NCI-H2107 (cell line): ENCODE measurements around the gene CTSK.
"Not testable (repeated sequence)": the region's sequence is repeated elsewhere in the genome, so short reads cannot be mapped to it uniquely, and the experiment has no call there.

ENCODE experiments used
- DNase-seq: peaks from one replicate; lab custom pipeline; 2025; lab: John Stamatoyannopoulos, UW

The CTSK gene

GRCh38 chr1:150808121-150808520 lies at the start of gene CTSK:
CTSK (minus strand) TSS chr1:150808260; CDS start chr1:150806805, 1,455 bp downstream.
- DNase-seq, result no peak

DNA sequence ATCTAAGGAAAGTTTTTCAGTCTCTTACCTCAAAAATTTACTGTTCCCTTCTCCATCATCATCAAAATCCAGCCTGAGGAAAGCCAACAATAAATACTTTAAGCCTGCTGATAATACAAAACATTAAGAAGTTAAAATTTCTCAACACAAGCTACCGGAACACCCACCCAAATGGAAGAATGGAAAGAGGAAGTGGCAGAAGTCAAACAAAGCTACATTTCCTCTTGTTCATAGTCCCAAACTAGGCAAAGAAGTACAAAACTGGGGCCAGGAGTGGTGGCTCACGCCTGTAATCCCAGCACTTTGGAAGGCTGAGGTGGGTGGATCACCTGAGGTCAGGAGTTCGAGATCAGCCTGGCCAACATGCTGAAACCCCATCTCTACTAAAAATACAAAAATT lies 44.7 kb upstream of the CTSK start:
- not testable (repeated sequence) for DNase-seq

DNA sequence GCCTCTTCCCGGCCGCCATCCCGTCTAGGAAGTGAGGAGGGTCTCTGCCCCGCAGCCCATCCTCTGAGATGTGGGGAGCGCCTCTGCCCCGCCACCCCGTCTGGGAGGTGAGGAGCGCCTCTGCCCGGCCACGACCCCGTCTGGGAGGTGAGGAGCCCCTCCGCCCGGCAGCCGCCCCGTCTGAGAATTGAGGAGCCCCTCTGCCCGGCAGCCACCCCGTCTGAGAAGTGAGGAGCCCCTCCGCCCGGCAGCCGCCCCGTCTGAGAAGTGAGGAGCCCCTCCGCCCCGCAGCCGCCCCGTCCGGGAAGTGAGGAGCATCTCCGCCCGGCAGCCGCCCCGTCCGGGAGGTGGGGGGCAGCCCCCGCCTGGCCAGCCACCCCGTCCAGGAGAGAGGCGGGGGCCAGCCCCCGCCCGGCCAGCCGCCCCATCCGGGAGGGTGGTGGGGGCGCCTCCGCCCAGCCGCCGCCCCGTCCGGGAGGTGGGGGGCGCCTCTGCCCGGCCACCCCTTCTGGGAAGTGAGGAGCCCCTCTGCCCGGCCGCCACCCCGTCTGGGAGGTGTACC lies 42.8 kb upstream of the CTSK start:
- DNase-seq, result not testable (repeated sequence)

DNA sequence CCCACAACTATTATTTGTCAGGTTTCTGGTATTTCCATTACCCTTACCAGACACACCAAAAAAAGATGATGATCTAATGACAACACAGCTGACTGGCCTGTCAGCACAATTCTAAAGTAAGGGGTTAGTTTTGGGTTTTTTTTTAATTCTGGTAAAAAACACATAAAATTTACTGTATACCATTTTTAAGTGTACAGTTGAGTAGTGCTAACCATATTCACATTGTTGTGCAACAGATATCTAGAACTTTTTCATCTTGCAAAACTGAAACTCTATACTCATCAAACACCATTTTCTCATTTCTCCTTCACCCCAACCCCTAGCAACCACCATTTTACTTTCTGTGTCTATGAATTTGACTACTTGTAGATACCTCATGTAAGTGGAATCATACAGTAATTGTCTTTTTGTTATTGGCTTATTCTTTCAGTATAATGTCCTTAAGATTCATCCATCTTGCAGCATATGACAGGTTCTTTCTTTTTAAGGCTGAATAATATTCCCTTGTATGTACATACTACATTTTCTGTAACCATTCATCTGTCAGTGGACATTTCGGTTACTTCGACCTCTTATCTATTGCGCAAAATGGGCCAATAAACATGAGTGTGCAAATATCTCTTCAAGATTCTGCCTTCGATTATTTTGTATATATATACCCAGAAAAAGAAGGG lies 38.5 kb upstream of the CTSK start:
- DNase-seq, result no peak

- DNase-seq, result no peak
These were observed 35.4 kb upstream of the CTSK start for GRCh38 chr1:150843474-150843873.

DNA sequence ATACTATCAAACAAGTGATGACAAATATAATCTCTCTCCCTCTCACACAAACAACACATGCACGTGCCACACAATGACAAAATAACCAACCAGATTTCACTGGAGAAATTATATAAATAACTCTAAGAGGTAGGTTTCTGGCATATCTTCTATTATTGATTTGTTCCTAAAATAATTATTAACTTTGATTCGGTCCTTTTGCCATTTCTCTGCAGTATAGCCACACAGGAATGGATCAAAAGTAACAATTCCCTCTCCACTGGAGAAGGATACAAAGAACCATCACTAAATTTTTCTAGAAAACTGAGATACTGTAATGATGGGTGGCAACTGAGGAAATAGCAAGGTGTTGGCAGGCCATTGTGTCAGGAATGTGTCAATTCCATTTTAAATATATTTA lies 34.9 kb upstream of the CTSK start:
- DNase-seq, result no peak

DNA sequence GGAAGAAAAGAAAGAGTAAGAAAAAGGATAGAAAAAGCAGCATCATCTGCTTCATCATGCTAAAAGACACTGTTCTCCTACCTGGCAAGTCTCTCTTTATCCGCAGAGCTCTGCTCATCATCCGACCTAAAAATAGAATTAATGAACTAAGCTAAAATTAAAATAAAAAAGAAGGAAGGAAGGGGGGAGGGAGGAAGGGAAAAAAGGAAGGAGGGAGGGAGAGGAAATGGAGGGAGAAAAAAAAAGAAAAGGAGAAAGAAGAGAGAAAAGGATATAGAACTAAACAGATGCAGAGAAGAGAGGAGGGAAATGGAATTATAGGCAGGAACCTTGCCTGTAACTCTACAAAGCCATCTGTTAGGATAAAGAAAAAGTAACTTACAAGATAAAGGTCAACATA lies 34.3 kb upstream of the CTSK start:
- no peak for DNase-seq

- no peak for DNase-seq
These were observed 33.6 kb upstream of the CTSK start for GRCh38 chr1:150841626-150842025.

DNA sequence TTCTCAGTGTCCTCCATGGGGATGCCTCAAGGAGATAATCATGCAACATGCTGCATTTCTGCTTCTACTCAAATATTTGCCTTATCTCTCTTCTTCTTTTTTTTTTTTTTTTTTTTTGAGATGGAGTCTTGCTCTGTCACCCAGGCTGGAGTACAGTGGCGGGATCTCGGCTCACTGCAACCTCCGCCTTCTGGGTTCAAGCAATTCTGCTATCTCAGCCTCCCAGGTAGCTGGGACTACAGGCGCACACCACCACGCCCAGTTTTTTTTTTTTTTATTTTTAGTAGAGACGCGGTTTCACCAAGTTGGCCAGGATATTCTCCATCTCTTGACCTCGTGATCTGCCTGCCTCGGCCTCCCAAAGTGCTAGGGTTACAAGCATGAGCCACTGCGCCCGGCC lies 32.8 kb upstream of the CTSK start:
- not testable (repeated sequence) for DNase-seq

DNA sequence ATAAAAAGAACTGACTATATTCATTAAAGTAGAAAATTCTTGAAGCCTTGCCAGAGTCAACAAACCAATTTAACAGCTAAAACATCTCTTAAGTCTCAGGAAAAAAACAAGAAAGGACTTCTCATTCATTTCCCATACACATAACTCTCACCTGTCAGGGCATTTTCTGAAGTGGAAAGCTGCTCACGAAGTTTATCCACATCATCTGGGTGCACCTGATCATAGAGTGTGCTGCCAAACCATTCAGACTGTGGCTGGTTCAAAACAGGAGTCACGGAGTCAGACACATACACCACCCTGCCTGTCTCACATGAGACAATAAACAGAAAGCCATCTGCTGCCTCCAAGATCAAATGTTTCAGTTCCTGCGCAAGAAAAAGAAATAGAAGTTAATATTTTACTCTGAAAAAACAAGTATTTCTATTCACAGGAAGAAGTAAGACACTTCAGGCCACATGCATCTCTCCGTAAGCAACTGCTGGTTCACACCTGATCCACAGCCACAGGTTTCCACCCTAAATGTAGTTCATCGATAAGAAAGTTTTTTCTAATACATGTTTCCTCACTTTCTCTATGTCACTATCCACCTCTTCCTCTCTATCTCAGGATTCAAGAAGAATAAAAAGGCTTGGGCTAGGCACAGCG lies 28.2 kb upstream of the CTSK start:
- peak; percentile 5 for DNase-seq

GRCh38 chr1:150833961-150834360 lies 25.9 kb upstream of the CTSK start:
- not testable (repeated sequence) for DNase-seq

- DNase-seq, result no peak
These were observed 24.5 kb upstream of the CTSK start for GRCh38 chr1:150832597-150832996.

DNA sequence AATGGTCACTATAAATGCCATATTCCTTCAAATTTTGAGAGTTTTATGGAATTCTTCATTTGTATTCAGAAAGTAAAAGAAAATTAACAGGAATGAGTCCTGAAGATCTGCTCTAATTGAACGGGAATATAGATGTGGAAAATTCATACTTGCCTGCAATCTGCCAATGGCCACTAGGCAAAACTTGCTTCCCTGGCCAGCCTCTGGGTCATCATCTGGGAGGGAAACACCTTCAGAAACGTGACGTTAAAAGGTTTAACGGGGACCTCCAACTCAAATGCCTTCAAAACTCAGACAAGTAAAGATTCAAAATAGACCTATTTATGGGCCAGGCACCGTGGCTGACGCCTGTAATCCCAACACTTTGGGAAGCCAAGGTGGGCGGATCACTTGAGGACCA lies 21.7 kb upstream of the CTSK start:
- no peak for DNase-seq

GRCh38 chr1:150826299-150826698 lies 18.2 kb upstream of the CTSK start:
- no peak for DNase-seq

- no peak for DNase-seq
These were observed 12.9 kb upstream of the CTSK start for GRCh38 chr1:150820730-150821512.

GRCh38 chr1:150815871-150816270 lies 7.8 kb upstream of the CTSK start:
- DNase-seq, result no peak

GRCh38 chr1:150813028-150813707 lies 5.1 kb upstream of the CTSK start:
- DNase-seq, result peak; percentile 36

DNA sequence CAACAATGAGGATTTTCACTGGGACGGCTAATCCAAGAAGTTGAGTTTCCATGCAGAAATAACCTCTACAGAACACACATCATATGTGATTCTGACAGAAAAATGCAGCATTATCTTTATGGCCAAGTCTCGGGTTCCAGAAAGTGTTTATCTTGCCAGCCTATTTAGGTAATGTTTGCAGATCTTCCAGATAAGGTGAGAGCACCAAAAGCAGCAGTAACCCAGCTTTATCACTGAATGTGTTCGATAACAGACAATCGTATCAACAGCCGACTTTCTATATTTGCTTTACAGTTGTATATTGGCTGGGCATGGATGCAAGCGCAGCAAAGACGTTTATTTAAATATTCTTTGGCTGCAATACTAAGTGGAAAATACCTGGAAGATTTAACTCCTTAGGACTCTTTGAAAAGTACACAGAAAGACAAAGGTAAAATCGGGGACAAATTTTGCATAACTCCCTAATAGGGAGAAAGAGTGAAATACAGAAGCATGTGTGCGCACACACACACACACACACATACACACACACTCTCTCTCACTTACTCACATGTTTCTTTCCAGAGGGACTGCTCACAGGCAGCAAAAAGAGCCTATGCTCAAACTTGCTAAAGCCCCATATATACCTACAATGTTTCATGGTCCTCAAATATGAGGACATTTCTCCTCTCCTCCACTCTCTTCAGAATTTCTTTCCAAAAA lies 3.0 kb upstream of the CTSK start:
- no peak for DNase-seq

- no peak for DNase-seq
These were observed 1.6 kb upstream of the CTSK start for GRCh38 chr1:150809651-150810050.

GRCh38 chr1:150808846-150809245 lies 786 bp upstream of the CTSK start:
- no peak for DNase-seq

DNA sequence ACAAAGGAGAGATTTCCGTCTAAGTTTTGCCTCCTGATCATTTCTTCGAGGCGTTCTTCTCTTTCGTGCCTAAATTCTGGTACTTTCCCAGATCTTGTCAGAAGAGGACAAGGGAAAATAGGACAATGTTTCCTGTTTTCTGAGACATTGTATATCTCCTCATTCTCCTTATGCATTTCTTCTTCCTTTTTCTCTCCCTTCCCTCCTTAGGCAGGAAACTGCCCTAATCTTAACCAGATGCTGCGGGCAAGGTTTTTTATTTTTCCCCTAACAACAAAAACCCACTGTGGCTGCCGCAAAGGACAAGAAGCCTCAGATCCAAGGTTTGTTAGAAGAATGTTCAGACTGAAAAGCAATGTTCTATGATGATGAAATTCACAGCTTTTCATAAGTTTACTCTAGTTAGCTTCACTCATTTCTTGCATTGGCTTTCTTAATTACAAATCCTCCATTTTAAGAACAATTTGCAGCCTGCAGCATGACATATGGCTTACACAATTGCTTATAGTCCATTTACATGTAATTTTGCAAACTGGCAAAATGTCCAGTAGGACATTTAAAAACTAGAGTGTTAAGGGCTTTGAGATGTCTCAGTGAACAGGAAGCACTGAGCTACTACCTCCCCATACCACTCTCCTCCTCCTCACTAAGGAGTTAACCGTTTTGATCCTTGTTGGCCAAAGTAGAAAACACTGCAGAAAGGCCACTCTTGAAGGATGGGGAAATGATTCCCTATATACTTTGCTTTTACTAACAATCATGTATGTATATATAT lies 624 bp downstream of the CTSK start:
- no peak for DNase-seq
